ENCODE measurements around the gene DIPK1A.

The DIPK1A gene

GRCh38 chr1:92844439-92844838, 116.8 kb downstream of the DIPK1A start:
- TF ChIP-seq EZH2 (optimal IDR thresholded peaks at IDR 0.05; ENCODE audit: low read depth, low read length) (no peak), CTCF (IDR thresholded peaks at IDR 0.05; ENCODE audit: low read length) (no peak), EZH2phosphoT487 (IDR thresholded peaks at IDR 0.05; ENCODE audit: low read length) (no peak)
- Histone ChIP-seq H3K4me2 (ENCODE audit: low read depth, low read length) (no peak overlapping the region), H3K79me2 (ENCODE audit: low read length) (peaks cover 18% of the 10 kb centered on the region), H3K27ac (ENCODE audit: low read length) (no peak overlapping the region), H3K9ac (ENCODE audit: low read length) (no peak overlapping the region), H3K4me3 (ENCODE audit: low read length) (no peak overlapping the region), H3K27me3 (replicated peaks; ENCODE audit: insufficient read depth, low read length) (no peaks in the 10 kb centered on the region), H4K20me1 (ENCODE audit: insufficient read depth, low read length) (peaks cover 9% of the 10 kb centered on the region; the same call in 1 of the 2 replicates), H2AFZ (ENCODE audit: low read length) (no peak overlapping the region), H3K9me2 (replicated peaks; ENCODE audit: insufficient read depth, low read length) (no peaks in the 10 kb centered on the region), H3K36me3 (replicated peaks; ENCODE audit: insufficient read depth, low read length) (no peaks in the 10 kb centered on the region; the same call in 1 of the 2 replicates), H3K9me3 (replicated peaks; ENCODE audit: insufficient read depth, low read length) (no peaks in the 10 kb centered on the region), H3K4me1 (ENCODE audit: low read length) (no peaks in the 10 kb centered on the region), H3F3A (ENCODE audit: insufficient read depth, low read length) (peaks cover 15% of the 10 kb centered on the region; the same call in 1 of the 2 replicates)
- DNase-seq: no peak

GRCh38 chr1:92843429-92844352, 117.6 kb downstream of the DIPK1A start:
- Histone ChIP-seq H2AFZ (ENCODE audit: low read length) (no peak overlapping the region), H3K9me2 (replicated peaks; ENCODE audit: insufficient read depth, low read length) (no peaks in the 10 kb centered on the region), H3K9me3 (replicated peaks; ENCODE audit: insufficient read depth, low read length) (no peaks in the 10 kb centered on the region), H3K27ac (ENCODE audit: low read length) (no peak overlapping the region), H4K20me1 (ENCODE audit: insufficient read depth, low read length) (peaks cover 11% of the 10 kb centered on the region; the same call in 1 of the 2 replicates), H3K4me1 (ENCODE audit: low read length) (no peaks in the 10 kb centered on the region), H3K79me2 (ENCODE audit: low read length) (peaks cover 25% of the 10 kb centered on the region), H3K27me3 (replicated peaks; ENCODE audit: insufficient read depth, low read length) (no peaks in the 10 kb centered on the region), H3K9ac (ENCODE audit: low read length) (no peak overlapping the region), H3K4me2 (ENCODE audit: low read depth, low read length) (no peak overlapping the region), H3K36me3 (replicated peaks; ENCODE audit: insufficient read depth, low read length) (no peaks in the 10 kb centered on the region; the same call in 1 of the 2 replicates), H3K4me3 (ENCODE audit: low read length) (no peak overlapping the region), H3F3A (ENCODE audit: insufficient read depth, low read length) (peaks cover 15% of the 10 kb centered on the region; the same call in 1 of the 2 replicates)
- DNase-seq: no peak
- TF ChIP-seq EZH2 (optimal IDR thresholded peaks at IDR 0.05; ENCODE audit: low read depth, low read length): no peak
- no peak for TF ChIP-seq CTCF (IDR thresholded peaks at IDR 0.05; ENCODE audit: low read length)
- TF ChIP-seq EZH2phosphoT487 (IDR thresholded peaks at IDR 0.05; ENCODE audit: low read length): no peak

GRCh38 chr1:92843046-92843423, 118.2 kb downstream of the DIPK1A start:
- Histone ChIP-seq H4K20me1 (ENCODE audit: insufficient read depth, low read length) (peaks cover 17% of the 10 kb centered on the region; the same call in 1 of the 2 replicates), H3K4me2 (ENCODE audit: low read depth, low read length) (no peak overlapping the region), H3K9me2 (replicated peaks; ENCODE audit: insufficient read depth, low read length) (no peaks in the 10 kb centered on the region), H3K27ac (ENCODE audit: low read length) (no peak overlapping the region), H3F3A (ENCODE audit: insufficient read depth, low read length) (peaks cover 18% of the 10 kb centered on the region; the same call in 1 of the 2 replicates), H3K27me3 (replicated peaks; ENCODE audit: insufficient read depth, low read length) (no peaks in the 10 kb centered on the region), H3K4me1 (ENCODE audit: low read length) (no peaks in the 10 kb centered on the region), H2AFZ (ENCODE audit: low read length) (no peak overlapping the region), H3K4me3 (ENCODE audit: low read length) (no peak overlapping the region), H3K79me2 (ENCODE audit: low read length) (peaks cover 32% of the 10 kb centered on the region), H3K9ac (ENCODE audit: low read length) (no peak overlapping the region), H3K9me3 (replicated peaks; ENCODE audit: insufficient read depth, low read length) (no peaks in the 10 kb centered on the region), H3K36me3 (replicated peaks; ENCODE audit: insufficient read depth, low read length) (no peaks in the 10 kb centered on the region; the same call in 1 of the 2 replicates)
- TF ChIP-seq EZH2phosphoT487 (IDR thresholded peaks at IDR 0.05; ENCODE audit: low read length) (no peak), CTCF (IDR thresholded peaks at IDR 0.05; ENCODE audit: low read length) (no peak), EZH2 (optimal IDR thresholded peaks at IDR 0.05; ENCODE audit: low read depth, low read length) (no peak)
- DNase-seq: no peak
